ENCODE results near the gene EEF1G.
"Not testable (repeated sequence)": the region's sequence is repeated elsewhere in the genome, so short reads cannot be mapped to it uniquely, and the experiment has no call there.

EEF1G gene, protein sequence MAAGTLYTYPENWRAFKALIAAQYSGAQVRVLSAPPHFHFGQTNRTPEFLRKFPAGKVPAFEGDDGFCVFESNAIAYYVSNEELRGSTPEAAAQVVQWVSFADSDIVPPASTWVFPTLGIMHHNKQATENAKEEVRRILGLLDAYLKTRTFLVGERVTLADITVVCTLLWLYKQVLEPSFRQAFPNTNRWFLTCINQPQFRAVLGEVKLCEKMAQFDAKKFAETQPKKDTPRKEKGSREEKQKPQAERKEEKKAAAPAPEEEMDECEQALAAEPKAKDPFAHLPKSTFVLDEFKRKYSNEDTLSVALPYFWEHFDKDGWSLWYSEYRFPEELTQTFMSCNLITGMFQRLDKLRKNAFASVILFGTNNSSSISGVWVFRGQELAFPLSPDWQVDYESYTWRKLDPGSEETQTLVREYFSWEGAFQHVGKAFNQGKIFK

DNA sequence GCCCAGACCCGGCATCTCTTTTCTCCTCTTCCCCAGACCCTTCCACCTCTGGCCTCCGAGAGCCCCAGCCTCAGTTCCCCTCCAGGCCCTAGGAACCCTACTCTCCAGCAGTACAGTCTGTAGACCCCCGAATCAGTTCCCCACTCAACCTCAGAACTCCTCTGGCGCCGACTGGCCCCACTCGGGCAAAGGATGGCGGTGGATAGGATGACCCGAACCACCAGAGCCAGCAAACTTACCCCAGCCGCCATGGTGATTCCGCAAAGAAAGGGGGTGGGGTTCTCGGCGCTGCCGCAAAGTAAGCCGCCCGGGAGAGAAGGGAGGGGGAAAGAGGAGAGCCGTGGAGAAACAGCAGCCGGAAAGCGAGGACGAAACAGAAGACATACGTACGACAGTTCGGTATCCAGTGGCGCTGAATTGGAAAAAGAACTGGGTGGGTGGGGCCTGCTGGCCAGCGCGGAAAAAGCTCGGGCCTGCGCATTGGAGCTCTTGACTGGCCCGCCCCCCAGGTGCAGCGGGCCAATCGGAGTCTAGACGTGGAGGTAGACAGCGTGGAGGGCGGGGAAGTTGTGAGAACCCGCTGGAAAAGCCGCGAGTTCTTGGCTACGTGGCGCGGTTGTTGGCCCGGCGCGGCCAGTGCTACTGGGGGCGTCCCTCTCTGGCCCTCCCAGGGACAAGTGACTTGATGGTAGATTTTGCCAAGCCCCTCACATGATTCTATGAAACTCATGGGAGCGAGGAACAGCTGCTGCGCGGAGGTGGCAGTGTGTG is at the start of gene EEF1G:
EEF1G (minus strand) TSS at position 300 of the 771 bp plus-strand sequence; CDS start at position 251, 49 bp downstream.
- DNase-seq, result peak; percentile 89 to 96 (median 93)

DNA sequence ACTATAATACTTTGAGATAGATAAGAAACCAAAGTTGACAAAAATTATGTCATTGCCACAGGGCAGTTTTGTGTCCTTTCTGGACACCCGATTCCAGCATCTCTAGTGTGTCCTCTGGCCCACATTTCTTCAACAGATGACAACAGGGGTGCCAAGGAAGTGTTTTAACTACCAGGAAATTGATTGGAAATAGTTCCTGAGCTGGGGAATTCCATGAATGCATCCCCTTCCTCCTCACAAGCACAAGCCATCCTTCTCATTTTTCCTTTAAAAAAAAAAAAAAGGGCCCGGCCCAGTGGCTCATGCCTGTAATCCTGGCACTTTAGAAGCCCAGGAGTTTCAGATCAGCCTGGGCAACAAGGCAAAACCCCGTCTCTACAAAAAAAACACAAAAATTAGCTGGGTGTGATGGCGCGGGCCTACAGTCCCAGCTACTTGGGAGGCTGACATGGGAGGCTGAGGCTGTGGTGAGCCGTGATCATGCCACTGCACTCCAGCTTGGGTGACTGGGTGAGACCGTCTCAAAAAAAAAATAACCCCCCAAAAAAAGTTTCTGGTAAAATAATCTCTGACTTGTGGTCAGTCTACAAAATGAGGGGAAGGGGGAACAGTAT is 48.9 kb upstream of the EEF1G start:
- no peak for DNase-seq

DNA sequence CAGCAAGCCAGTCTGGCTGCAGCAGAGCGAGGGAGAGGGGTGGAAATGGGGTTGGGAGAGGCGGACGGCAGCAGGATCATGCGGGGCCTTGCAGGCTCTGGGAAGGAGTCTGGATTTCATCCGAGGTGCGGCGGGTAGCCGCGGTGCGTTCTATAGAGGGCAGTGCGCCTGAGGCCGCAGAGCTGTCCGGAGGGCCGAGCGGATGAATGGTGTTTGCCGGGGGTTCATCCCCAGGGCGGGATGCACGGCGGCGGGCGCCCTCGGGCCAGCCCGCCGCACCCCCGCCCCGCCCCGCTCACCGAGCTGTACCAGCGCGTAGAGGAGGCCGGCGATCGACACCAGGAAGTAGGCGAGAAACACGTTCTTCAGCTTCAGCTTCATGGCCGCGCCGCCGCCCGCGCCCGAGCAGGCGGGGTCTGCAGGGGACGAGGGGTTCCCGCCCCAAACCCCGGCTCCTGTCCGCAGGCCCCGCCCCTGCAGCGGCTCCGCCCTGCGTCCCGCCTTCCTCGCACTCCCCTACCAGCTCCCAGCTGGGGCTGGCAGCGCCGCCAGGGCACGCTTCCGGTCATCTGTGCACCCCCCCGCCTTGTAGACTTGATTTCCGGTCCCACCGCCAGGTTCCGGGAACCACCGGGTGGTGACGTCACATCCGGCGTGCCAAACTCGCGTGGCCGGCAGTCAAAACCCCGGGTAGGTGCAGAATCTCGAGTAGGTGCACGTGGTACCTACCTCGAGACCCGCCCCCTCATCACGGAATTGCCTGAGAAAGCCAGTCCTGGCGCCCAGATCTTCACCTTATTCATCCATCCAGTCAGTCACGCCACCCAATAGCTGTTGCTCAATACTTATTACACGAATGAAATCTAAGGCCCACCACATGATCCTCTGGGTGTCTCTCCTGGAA is 48.1 kb upstream of the EEF1G start, which contains the start of gene B3GAT3:
B3GAT3 (minus strand) TSS at position 420 of the 904 bp plus-strand sequence; CDS start at position 381, 39 bp downstream.
- DNase-seq, result peak; percentile 87 to 95 (median 90)

DNA sequence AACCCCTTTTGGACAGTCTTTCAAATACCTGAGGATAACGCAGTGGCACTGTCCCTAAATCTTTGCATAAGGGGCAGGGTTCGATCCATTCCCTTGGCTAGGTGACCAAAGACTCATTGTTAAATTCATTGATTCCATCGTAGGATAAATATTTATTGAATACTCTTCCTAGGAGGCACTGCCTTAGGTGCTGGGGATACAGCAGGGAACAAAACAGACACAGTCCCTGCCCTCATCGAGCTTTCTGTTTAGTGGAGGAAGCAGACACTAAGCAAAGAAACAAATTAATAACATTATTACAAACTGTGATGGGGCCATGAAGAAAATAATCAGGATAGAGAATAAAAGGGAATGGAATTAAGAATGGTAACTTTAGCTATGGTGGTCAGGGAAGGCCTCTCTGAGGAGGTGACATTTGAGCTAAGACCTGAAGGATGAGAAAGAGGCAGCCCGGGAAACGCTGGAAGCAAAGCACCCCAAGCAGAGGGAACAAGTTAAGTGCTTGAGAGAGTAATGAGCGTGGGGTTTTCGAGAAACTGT is 47.4 kb upstream of the EEF1G start:
- DNase-seq, result no peak

DNA sequence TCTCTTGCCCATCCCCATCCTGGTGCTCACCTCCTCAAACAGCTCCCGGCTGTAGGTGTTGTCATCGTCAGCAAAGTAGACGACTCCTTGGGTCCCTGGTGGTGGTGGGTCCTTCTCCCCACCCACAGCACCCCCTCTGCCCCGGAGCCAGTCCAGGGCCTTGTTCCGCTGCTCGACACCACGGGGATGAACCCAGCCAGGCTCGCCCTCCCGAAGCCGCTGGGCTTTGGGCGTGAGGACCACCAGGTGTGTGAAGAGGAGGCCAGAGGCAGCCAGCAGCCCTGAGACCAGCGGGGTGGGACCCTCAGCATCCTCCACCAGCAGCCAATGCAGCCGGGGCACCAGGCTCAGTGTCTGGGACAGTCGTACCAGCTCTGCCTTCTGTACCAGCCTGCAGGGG is 43.3 kb upstream of the EEF1G start:
- not testable (repeated sequence) for DNase-seq

DNA sequence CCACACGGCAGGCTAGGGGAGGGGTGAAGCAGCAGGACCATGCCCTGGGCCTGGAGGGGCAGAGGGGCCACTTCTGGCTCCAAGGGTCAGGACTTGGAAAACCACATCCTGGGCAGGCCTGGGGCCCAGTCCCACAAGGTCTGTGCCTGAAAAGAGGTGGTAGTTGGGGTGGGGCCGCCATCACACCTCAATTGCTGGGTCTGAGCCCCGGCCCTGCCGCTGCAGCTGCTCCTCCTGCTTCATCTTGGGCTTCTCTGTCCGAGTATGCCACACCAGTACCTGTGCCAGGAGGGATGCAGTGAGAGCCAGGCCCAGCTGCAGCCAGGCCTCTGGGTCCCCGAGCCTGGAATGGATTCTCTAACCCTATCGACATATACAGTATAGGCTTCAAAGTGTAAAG is 41.8 kb upstream of the EEF1G start:
- DNase-seq, result no peak

DNA sequence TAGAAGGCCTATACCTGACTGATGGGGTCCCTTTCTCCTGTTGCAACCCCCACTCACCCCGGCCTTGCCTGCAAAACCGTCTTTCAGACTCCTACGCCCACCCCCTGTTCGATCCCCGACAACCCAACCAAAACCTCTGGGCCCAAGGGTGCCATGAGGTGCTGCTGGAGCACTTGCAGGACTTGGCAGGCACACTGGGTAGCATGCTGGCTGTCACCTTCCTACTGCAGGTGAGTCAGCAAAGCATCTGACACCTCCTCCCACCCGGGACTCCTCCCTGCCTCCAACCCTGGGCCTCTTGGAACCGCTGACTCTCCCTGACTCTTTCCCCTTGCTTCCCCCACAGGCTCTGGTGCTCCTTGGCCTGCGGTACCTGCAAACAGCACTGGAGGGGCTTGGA is 40.6 kb upstream of the EEF1G start:
- peak in 1 of 4 experiments; percentile 12 for DNase-seq

DNA sequence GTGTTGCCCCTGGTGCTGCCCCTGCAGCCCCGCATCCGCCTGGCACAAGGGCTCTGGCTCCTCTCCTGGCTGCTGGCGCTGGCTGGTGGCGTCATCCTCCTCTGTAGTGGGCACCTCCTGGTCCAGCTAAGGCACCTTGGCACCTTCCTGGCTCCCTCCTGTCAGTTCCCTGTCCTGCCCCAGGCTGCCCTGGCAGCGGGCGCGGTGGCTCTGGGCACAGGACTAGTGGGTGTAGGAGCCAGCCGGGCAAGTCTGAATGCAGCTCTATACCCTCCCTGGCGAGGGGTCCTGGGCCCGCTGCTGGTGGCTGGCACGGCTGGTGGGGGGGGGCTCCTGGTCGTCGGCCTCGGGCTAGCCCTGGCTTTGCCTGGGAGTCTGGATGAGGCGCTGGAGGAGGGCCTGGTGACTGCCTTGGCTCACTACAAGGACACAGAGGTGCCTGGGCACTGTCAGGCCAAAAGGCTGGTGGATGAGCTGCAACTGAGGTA is 39.6 kb upstream of the EEF1G start:
- DNase-seq, result no peak

DNA sequence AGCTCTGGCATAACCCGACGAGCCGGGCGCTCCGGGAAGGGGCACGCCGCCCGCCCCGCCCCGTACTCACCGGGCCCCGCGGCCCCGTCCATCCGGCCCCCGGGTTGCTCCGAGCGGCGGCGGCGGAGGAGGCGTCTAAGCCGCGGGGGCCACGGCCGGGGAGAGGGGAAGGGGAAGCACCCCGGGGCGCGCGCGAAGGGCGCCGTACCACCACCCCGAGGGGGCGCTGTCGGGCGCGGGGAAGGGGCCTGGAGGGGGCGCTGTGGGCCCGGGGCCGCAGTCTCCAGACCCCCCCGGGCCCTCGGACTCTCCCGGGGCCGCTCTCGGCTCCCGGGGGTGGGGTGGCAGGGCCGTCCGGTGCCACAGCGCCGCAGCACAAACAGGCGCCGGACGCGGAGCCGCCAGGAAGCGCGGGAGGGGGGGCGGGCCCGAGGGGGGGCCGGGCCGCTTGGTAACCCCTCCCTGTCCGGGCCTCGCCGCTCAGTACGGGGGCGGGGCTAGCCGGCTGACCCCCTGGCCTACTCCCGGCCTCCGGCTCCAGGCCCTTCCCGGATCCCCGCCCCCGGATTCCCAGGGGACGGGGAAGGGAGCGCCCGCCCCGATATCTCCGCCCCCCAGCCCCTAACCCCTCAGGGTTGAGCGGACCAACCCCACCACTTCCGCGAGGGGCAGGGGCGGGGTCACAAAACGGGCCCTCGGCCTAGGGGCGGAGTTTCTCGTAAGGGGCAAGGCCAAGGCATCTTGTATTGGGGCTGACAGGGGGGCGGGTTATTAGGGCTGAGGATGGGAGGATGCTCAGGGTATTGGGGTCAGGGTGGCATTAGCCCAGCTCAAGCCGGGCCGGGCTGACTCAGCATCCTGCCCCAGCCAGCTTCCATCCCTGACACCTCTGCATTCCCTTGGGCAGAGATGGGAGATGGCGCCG is 38.9 kb upstream of the EEF1G start, which contains the start of the genes EML3 and ROM1:
EML3 (minus strand) TSS at position 410 of the 925 bp plus-strand sequence; CDS start at position 92, 318 bp downstream.
ROM1 (plus strand) TSS at position 892 of the 925 bp plus-strand sequence; CDS start at position 917, 25 bp downstream.
- peak; percentile 69 to 85 (median 78) for DNase-seq

DNA sequence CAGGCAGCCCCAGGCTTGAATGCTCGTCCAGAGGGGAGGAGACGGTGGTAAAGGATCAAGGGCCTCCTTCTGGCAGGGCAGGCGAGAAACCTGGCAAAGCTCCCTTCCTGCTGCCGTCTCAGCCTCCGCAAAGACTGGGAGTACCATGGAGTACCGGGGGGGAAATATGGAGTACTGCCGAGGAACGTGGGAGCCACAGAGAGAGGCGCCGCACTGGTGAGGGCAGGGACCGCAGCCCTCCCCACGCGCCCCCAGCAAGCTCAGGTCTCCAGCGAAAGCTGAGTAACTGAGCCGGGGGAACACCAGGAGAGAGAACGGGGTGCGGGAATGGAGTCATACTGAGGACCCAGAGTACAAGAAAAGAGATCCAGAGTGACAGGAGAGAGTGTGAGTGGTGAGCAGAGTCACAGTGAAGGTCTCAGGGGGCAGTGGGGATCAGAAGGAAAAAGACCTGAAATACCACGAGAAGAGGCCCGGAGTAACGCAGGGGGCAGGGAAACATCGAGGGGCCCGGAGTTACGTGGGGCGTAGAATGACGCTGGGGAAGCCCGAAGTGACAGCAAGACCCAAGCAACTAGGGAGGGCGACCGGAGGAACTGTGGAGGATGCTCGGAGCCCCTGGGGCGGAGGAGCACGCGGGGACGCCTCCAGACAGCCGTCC is 38.1 kb upstream of the EEF1G start:
- peak in 1 of 4 experiments; percentile 53 for DNase-seq

DNA sequence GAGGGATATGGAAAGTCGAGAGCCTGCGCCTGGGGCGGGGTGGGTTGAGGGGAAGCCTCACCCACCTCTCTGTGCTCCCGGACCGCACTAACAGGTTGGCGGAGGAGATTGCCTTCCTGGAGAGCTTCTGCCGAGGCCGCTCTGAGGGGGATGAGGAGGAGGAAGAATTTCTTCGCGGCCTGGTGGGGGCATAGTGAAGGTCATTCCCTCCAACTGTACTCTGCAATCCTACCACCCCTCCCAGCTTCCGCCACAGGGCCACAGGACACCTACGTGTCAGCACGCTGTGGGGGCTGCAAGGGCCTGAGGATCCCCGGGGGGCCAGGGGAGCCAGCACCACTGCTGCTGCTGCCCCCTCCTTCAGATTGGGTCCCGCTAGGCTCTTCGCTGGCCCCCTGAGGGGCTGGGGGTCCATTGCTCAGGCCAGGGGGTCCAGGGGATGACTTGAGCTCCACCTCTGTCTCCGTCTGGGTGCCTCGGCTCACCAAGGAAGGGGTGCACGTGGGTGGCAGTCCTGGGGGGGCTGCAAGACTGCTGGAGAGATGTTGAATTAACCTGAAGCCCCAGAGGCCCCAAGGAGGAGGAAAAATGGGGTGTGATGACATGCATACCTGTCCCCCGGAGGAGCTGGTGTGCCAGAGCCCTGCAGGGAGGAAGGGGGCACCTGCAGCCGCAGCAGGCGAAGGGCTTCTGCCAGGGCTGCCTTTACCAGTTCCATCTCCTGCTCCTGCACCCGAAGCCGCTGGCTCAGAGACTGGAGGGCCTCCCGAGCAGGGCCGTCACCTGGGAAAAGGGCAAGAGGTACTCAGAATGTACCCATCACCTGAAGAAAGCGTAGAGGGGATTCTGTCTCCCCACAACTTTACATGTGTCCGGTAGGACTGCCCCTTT is 37.4 kb upstream of the EEF1G start:
- DNase-seq, result no peak

DNA sequence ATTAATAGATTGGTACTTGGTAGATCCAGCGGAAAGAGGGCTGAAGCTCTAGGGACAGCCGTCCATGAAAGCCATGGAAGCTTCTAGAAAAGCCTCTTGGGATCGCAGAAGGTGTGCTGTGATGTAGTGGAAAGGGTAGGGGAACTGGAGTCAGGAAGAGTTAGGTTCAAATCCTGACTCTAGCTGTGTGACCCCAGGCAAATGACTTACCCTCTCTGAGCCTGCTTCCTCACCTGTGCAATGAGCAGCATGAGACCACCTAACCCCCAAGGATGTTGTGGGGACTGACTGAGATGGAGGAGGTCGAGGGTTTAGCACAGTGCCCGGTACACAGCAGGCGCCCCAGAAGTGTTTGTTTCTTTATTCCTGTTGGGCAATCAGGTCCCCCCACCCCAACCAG is 36.7 kb upstream of the EEF1G start:
- DNase-seq, result no peak

DNA sequence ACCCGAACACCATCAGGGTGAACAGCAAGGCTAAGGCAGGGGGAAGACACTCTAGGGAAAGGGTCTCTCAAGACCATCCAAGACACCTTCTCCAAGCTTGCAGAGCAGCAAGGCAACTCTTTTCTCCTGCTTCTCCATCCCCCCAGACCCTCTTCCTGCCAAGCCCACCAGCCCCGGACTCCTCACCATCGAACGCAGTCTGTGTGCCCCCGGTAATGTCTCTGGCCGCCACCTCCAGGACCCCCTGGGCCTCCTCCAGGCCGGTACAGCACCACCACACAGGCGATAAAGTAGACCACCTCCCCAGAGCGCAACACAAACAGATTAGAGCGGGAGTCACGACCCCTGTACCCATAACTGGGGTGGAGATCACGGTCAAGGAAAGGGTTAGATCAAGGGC is 35.1 kb upstream of the EEF1G start:
- no peak for DNase-seq

DNA sequence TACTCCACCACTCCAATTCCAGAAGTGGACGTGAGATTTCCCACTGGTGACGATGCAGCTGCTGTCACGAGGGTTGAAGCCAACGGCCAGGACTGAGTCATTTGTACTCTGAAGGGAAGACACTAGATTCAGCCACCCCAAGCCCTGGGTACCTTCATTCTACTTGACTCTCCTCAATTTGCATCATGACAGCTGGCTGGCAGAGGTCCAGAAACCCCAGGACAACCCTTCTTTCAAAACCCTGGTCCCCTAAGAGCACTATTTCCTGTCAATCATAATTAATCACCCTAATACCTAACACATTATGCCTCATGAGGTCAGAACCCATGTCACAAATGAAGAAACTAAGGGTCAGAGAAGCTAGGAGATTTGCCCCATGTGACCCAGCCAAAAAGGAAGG is 34.0 kb upstream of the EEF1G start:
- no peak for DNase-seq

DNA sequence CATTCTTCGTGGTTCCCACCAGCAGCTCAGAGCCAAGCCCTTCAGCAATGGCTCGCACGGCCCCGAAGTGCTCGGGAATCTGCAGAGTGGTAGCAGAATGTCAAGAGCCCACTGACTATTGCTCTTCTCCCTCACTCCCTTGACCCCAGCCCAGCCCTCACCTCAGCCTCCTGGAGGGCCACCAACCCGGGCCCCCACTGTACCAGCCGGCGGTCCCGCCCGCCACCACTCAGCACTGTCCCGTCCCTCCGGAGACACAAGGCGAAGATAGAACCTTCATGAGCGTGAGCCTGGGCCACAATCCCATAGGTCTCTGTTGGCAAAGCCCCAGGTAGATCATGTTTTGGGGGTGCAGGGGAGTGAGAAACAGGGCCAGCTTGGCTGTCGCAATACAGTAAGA is 32.2 kb upstream of the EEF1G start:
- DNase-seq, result no peak

DNA sequence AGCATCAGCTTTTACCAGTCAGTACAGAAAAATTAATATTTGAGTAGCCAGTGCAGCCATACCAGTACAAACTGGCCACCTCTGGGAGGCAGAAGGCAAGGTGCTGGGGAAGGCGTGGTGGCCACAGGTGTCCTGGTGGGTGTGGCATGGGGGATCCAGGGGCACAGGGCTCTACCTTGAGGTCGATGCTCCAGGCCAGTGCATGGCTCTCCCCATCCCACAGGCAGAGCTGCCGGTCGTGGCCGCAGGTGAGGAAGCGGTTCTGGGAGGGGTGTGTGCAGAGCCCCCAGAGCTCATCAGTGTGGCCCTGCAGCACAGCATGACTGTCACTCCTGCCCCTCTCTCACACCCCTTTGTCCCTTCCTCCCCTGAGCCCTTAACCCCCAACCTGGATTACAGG is 31.8 kb upstream of the EEF1G start:
- no peak for DNase-seq

DNA sequence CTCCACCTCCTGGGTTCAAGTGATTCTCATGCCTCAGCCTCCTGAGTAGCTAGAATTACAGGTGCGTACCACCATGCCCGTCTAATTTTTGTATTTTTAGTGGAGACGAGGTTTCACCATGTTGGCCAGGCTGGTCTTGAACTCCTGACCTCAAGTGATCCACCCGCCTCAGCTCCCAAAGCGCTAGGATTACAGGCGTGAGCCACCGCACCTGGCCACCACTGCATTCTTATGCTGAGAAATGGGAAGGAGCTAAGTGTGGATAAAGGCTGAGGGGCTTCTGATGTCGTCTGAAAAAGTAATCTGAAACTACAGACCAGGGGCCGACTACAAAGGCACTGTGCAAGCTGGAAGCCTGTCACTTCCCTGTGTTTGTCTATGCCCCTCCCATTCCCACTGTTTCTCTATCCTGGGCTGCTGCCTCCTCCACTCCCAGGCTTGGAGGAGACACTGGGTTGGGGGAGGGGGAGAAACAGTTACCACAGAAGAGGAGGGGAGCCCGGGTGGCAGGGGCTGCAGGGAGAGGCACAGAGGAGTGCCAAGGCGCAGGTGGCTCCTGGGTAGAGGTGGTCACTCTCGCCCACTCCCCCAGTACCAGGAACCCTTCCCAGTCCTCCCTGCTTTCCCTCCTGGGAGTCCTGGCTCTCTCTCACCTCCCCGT is 30.9 kb upstream of the EEF1G start:
- DNase-seq, result no peak

DNA sequence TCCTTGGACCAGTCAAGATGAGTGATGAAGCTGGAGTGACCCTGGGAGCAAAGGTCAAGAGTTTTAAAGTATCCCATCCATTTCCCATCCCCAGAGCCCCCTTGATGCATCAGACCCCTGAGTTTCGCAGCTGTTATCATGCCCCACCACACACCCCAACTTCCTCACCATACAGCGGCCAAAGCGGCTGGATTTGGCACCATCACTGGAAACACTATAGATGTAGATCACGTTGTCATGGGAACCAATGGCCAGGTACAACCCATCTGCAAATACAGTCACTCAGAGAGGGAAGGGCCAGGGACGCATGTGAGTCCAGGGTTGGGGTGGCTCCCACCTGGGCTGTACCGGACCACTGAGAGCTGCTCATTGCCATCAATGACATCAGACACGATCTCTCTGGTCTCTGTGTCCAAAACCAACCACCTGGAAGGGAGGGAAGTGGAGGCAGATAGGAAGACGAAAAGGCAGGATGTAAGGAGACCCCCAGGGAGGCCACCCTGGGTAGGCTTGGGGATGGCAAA is 30.1 kb upstream of the EEF1G start:
- no peak for DNase-seq
